Transverse colon (tissue), 4 donors: ENCODE data around the gene RBCK1. TPM values are rescaled to one million over a fixed set of nuclear protein-coding genes. Genes with fewer than 3 reads are reported as not detected.
A peak's percentile ranks its signal among the peaks of the same experiment; 100 is the strongest.

Experiments
- DNase-seq: peaks from one replicate; pipeline ENCODE4 v3.0.0-alpha.2; 2019
- H3K27ac ChIP-seq, 4 donors: fragments of 200-600 bp; sonication (generic); 2 replicates each; pipeline ENCODE4 v1.5.1; 2016 to 2018; ENCODE audit warnings: inconsistent platforms in 4 of 4
- H3K27me3 ChIP-seq: fragments of 200-600 bp; sonication (generic); 2 replicates; pipeline ENCODE4 v1.5.1; 2017; ENCODE audit warnings: inconsistent platforms
- H3K36me3 ChIP-seq, 4 donors: fragments of 200-600 bp; sonication (generic); 2 replicates each; pipeline ENCODE4 v1.5.1; 2017 to 2019; ENCODE audit warnings: inconsistent platforms in 4 of 4
- H3K4me1 ChIP-seq, 4 donors: fragments of 200-600 bp; sonication (generic); 2 replicates each; pipeline ENCODE4 v1.5.1; 2017 to 2020; ENCODE audit warnings: inconsistent platforms in 4 of 4
- H3K4me3 ChIP-seq, 4 donors: fragments of 200-600 bp; sonication (generic); 1 replicate in 1 of 4; 2 replicates in 3 of 4; pipeline versions ENCODE4 v1.5.1 to v1.6.1; 2017 to 2019; ENCODE audit warnings: inconsistent platforms in 4 of 4
- H3K9me3 ChIP-seq, 2 donors: fragments of 200-600 bp; sonication (generic); 2 replicates each; pipeline ENCODE4 v1.5.1; 2017 to 2019; ENCODE audit warnings: inconsistent platforms in 2 of 2
- EP300 ChIP-seq: sonication (generic); formaldehyde crosslinking; IDR thresholded peaks from one replicate; pipeline ENCODE4 v1.6.1; 2017; ENCODE audit warnings: antibody characterized with exemption, low read depth
- POLR2A ChIP-seq: fragments of 450-650 bp; IDR thresholded peaks from one replicate; pipeline ENCODE4 v1.6.1; 2016; ENCODE audit warnings: antibody characterized with exemption, mild to moderate bottlenecking, moderate library complexity
- POLR2AphosphoS5 ChIP-seq, 3 donors: sonication (generic); formaldehyde crosslinking; IDR thresholded peaks; one replicate each; pipeline ENCODE4 v1.6.1; 2016; ENCODE audit warnings: antibody characterized with exemption in 3 of 3
- WGBS, 2 donors: methylation state at CpG; one replicate each; pipeline ENCODE4 v1.1.5; 2018; ENCODE audit warnings: low coverage in 1 of 2; 5-methylcytosine and 5-hydroxymethylcytosine counted together
- in situ Hi-C, 4 donors: fragments of 200-750 bp; cut with MboI; loops; one replicate each; pipeline versions ENCODE4 v1.15.0 to v1.15.1; 2017; ENCODE audit warnings: low sequenced_read_pairs in 3 of 4, low pct_ligation_motif_present in 1 of 4, low pct_unique_long_range_greater_than_20kb in 1 of 4
- intact Hi-C: fragments of 100-400 bp; cut with DNase I; formaldehyde crosslinking; loops from one replicate; pipeline ENCODE4 v1.15.1; 2023; ENCODE audit warnings: low total_unique reads
- total RNA-seq, 4 donors: library from RNA; depleted of rRNA; stranded (reverse); fragments of >200 nt; gene quantifications; one replicate each; pipeline ENCODE4 v1.1.0, GENCODE V29; 2016
- TF ChIP-seq, protein P1 (sequence below), 5 experiments: fragments of 200-600 bp in 3 of 5; fragments of 450-650 bp in 2 of 5; sonication (generic) in 3 of 5; IDR thresholded peaks; 1 replicate in 2 of 5; 2 replicates in 3 of 5; pipeline ENCODE4 v1.5.1; 2016 to 2017; ENCODE audit warnings: antibody characterized with exemption in 5 of 5, inconsistent platforms in 3 of 5, mild to moderate bottlenecking in 2 of 5, moderate library complexity in 1 of 5

Gene RBCK1
- total RNA-seq, 4 donors from 2014 or later = 101 to 152 (median 110) TPM

DNA sequence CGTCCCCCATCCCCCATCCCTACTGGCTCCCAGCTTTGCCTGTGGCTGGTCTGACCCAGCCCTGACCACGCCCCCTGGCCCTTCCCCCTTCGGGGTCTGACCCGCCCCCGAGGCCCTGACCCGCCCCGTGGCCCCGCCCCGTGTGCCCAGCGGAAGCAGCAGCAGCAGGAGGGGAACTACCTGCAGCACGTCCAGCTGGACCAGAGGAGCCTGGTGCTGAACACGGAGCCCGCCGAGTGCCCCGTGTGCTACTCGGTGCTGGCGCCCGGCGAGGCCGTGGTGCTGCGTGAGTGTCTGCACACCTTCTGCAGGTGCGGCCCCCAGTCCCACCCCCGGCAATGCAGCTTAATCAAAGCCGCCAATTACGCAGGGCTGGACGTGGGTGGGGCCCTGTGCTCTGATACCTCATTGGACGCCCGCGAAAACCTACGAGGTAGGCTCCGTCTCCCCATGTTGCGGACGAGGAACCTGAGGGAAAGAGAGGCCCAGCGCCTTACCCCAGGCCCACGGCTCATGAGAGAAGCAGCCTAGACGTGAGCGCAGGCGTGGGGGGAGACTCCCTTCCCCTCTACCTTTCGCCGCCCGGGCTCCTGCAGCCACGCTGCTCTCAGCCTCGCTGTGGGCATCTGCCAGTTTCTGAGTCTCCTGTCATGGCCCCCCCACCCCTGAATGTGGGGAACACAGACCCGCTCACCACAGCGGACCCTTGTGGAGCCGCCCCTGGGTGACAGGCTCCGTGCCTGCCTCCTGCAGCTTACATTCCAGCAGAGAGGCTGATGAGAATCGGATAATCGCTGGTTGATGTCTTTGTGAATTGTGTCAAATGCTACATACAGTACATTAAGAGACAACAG lies 12.8 kb downstream of the RBCK1 start:
- Histone ChIP-seq H3K9me3 (no peaks in the 10 kb centered on the region), H3K27me3 (no peaks in the 10 kb centered on the region), H3K4me1 (peaks cover 0 to 9% (median 5%) of the 10 kb centered on the region in 4 donors), H3K36me3 (peaks cover 0 to 16% (median 5%) of the 10 kb centered on the region in 4 donors), H3K27ac (peak overlapping the region; percentile 31 to 75 (median 54)), H3K4me3 (peak overlapping the region in 3 of 4 donors; percentile 20 to 29 (median 23))
- peak; percentile 92 for DNase-seq
- in situ Hi-C loops (no loop called here), intact Hi-C loops (no loop called here)
- 74 to 79% methylated on average over 4 to 42 of the region's 49 CpGs for WGBS, 2 donors
- TF ChIP-seq, protein P1, sequence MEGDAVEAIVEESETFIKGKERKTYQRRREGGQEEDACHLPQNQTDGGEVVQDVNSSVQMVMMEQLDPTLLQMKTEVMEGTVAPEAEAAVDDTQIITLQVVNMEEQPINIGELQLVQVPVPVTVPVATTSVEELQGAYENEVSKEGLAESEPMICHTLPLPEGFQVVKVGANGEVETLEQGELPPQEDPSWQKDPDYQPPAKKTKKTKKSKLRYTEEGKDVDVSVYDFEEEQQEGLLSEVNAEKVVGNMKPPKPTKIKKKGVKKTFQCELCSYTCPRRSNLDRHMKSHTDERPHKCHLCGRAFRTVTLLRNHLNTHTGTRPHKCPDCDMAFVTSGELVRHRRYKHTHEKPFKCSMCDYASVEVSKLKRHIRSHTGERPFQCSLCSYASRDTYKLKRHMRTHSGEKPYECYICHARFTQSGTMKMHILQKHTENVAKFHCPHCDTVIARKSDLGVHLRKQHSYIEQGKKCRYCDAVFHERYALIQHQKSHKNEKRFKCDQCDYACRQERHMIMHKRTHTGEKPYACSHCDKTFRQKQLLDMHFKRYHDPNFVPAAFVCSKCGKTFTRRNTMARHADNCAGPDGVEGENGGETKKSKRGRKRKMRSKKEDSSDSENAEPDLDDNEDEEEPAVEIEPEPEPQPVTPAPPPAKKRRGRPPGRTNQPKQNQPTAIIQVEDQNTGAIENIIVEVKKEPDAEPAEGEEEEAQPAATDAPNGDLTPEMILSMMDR (IDR thresholded peaks at IDR 0.05) = no peak
- TF ChIP-seq POLR2AphosphoS5 (IDR thresholded peaks at IDR 0.05) (peak in 1 of 3 donors; percentile 44), EP300 (no peak), POLR2A (peak; percentile 17)

DNA sequence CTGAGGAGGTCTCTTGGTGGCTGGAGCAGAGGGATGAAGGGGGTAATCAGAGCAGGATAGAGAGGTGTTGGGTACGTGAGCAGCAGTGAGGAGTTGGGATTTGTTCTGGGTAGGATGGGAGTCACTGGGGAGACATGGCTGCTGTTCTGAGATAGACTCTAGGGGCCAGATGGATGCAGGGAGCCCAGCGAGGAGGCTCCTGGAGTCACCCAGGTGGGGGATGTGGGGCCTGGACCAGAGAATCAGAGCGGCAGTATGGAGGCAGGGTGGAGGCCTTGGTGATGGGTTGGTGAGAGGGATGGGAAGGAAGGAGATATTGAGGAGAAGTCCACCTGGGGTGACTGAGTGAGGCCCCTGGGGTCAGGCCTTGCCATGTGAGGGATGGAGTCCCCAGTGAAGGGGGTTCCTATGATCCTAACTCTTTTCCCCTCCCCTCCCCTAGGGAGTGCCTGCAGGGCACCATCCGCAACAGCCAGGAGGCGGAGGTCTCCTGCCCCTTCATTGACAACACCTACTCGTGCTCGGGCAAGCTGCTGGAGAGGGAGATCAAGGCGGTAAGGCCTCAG lies 13.7 kb downstream of the RBCK1 start:
- Histone ChIP-seq H3K4me1 (peaks cover 0 to 9% (median 5%) of the 10 kb centered on the region in 4 donors), H3K27ac (no peak overlapping the region), H3K27me3 (no peaks in the 10 kb centered on the region), H3K9me3 (no peaks in the 10 kb centered on the region), H3K4me3 (no peak overlapping the region), H3K36me3 (peaks cover 0 to 16% (median 5%) of the 10 kb centered on the region in 4 donors)
- DNase-seq = no peak
- 94 to 96% methylated on average over 3 to 8 of the region's 8 CpGs for WGBS, 2 donors
- in situ Hi-C loops (no loop called here), intact Hi-C loops (no loop called here)
- TF ChIP-seq, protein P1 (IDR thresholded peaks at IDR 0.05) = no peak
- TF ChIP-seq POLR2A = no peak
- TF ChIP-seq POLR2AphosphoS5 (IDR thresholded peaks at IDR 0.05) = no peak

DNA sequence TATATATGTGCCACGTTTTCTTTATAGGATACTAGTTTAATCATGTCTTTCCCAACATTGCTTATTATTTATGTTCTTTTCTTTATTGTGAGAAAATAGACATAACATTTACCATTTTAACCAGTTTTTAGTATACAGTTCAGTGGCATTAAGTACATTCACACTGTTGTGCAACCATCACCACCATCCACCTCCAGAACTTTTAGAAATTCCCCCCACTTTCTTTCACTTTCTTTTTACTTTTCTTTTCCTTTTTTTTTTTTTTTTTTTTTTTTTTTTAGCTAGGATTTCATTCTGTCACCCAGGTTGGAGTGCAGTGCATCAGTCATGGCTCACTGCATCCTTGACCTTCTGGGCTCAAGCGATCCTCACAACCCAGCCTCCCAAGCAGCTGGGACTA lies 18.5 kb downstream of the RBCK1 start:
- Histone ChIP-seq H3K36me3 (peaks cover 0 to 12% (median 5%) of the 10 kb centered on the region in 4 donors), H3K27me3 (no peaks in the 10 kb centered on the region), H3K27ac (no peak overlapping the region), H3K4me1 (no peaks in the 10 kb centered on the region), H3K9me3 (no peaks in the 10 kb centered on the region), H3K4me3 (no peak overlapping the region)
- intact Hi-C loops (no loop called here), in situ Hi-C loops (no loop called here)
- no peak for DNase-seq
- 94 to 95% methylated on average over 2 of the region's 2 CpGs for WGBS, 2 donors
- TF ChIP-seq, protein P1 (IDR thresholded peaks at IDR 0.05) = no peak
- TF ChIP-seq POLR2AphosphoS5 (IDR thresholded peaks at IDR 0.05) (no peak), EP300 (no peak), POLR2A (no peak)

DNA sequence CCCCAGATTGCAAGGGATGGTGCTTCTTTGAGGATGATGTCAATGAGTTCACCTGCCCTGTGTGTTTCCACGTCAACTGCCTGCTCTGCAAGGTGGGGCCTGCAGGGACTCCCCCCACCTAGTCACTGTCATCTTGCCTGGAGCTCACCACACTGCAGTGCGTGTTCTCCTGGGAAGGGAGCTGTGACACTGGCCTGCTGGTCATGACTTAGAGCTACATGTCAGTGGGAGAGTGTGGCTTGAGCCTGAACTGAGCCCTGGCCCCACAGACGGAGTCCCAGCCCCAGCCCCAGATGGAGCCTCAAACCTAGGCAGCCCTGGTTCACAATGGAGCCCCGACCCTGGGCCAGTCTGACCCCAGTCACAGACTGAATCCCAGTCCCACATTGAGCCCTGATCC lies 19.3 kb downstream of the RBCK1 start:
- DNase-seq = no peak
- Histone ChIP-seq H3K27ac (no peak overlapping the region), H3K4me1 (no peaks in the 10 kb centered on the region), H3K27me3 (no peaks in the 10 kb centered on the region), H3K36me3 (peaks cover 0 to 11% (median 3%) of the 10 kb centered on the region in 4 donors), H3K9me3 (no peaks in the 10 kb centered on the region), H3K4me3 (no peak overlapping the region)
- intact Hi-C loops = no loop called here
- in situ Hi-C loops = no loop called here
- TF ChIP-seq POLR2AphosphoS5 (IDR thresholded peaks at IDR 0.05) (no peak), POLR2A (no peak), EP300 (no peak)
- TF ChIP-seq, protein P1 (IDR thresholded peaks at IDR 0.05) = no peak
- WGBS, 2 donors = 95% methylated on average over 4 of the region's 4 CpGs; no CpG with 5 or more reads in 1 of the 2 donors
